ENCODE measurements around the gene ECE1. TPM values are rescaled to one million over a fixed set of nuclear protein-coding genes. Genes with fewer than 3 reads are reported as not detected.

ECE1 gene
- total and polyA plus RNA-seq, 2 of the 13 experiments (the other 11 are each of a cell fraction or from before 2014, with no cell fraction given), result 13.5 to 21.2 TPM

- TF ChIP-seq ZNF33B (CRISPR knock-in tag; IDR thresholded peaks at IDR 0.05), result no peak
- no peak for TF ChIP-seq SMAD1 (CRISPR knock-in tag; IDR thresholded peaks at IDR 0.05; ENCODE audit: borderline replicate concordance, low read depth)
- no peak for TF ChIP-seq GZF1 (CRISPR knock-in tag; IDR thresholded peaks at IDR 0.05)
- TF ChIP-seq CTCF (CRISPR knock-in tag; IDR thresholded peaks at IDR 0.05), result peak; percentile 65
- TF ChIP-seq FOSL2 (CRISPR knock-in tag; IDR thresholded peaks at IDR 0.05), result 0 out of 2 replicates have a peak, but pooled peaks have one; percentile 14
- TF ChIP-seq ZNF597 (CRISPR knock-in tag; IDR thresholded peaks at IDR 0.05), result no peak
- TF ChIP-seq, protein P1, sequence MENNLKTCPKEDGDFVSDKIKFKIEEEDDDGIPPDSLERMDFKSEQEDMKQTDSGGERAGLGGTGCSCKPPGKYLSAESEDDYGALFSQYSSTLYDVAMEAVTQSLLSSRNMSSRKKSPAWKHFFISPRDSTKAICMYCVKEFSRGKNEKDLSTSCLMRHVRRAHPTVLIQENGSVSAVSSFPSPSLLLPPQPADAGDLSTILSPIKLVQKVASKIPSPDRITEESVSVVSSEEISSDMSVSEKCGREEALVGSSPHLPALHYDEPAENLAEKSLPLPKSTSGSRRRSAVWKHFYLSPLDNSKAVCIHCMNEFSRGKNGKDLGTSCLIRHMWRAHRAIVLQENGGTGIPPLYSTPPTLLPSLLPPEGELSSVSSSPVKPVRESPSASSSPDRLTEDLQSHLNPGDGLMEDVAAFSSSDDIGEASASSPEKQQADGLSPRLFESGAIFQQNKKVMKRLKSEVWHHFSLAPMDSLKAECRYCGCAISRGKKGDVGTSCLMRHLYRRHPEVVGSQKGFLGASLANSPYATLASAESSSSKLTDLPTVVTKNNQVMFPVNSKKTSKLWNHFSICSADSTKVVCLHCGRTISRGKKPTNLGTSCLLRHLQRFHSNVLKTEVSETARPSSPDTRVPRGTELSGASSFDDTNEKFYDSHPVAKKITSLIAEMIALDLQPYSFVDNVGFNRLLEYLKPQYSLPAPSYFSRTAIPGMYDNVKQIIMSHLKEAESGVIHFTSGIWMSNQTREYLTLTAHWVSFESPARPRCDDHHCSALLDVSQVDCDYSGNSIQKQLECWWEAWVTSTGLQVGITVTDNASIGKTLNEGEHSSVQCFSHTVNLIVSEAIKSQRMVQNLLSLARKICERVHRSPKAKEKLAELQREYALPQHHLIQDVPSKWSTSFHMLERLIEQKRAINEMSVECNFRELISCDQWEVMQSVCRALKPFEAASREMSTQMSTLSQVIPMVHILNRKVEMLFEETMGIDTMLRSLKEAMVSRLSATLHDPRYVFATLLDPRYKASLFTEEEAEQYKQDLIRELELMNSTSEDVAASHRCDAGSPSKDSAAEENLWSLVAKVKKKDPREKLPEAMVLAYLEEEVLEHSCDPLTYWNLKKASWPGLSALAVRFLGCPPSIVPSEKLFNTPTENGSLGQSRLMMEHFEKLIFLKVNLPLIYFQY (CRISPR knock-in tag; IDR thresholded peaks at IDR 0.05; ENCODE audit: borderline replicate concordance), result no peak
- TF ChIP-seq TRIM24 (CRISPR knock-in tag; IDR thresholded peaks at IDR 0.05), result no peak
- TF ChIP-seq TEAD3 (CRISPR knock-in tag; optimal IDR thresholded peaks at IDR 0.05; ENCODE audit: borderline replicate concordance), result peak; percentile 20
- TF ChIP-seq, protein P2, sequence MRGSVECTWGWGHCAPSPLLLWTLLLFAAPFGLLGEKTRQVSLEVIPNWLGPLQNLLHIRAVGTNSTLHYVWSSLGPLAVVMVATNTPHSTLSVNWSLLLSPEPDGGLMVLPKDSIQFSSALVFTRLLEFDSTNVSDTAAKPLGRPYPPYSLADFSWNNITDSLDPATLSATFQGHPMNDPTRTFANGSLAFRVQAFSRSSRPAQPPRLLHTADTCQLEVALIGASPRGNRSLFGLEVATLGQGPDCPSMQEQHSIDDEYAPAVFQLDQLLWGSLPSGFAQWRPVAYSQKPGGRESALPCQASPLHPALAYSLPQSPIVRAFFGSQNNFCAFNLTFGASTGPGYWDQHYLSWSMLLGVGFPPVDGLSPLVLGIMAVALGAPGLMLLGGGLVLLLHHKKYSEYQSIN (CRISPR knock-in tag; IDR thresholded peaks at IDR 0.05; ENCODE audit: borderline replicate concordance), result no peak
- TF ChIP-seq ELF3 (CRISPR knock-in tag; IDR thresholded peaks at IDR 0.05), result 0 out of 2 replicates have a peak, but pooled peaks have one; percentile 23
- TF ChIP-seq, protein P3, sequence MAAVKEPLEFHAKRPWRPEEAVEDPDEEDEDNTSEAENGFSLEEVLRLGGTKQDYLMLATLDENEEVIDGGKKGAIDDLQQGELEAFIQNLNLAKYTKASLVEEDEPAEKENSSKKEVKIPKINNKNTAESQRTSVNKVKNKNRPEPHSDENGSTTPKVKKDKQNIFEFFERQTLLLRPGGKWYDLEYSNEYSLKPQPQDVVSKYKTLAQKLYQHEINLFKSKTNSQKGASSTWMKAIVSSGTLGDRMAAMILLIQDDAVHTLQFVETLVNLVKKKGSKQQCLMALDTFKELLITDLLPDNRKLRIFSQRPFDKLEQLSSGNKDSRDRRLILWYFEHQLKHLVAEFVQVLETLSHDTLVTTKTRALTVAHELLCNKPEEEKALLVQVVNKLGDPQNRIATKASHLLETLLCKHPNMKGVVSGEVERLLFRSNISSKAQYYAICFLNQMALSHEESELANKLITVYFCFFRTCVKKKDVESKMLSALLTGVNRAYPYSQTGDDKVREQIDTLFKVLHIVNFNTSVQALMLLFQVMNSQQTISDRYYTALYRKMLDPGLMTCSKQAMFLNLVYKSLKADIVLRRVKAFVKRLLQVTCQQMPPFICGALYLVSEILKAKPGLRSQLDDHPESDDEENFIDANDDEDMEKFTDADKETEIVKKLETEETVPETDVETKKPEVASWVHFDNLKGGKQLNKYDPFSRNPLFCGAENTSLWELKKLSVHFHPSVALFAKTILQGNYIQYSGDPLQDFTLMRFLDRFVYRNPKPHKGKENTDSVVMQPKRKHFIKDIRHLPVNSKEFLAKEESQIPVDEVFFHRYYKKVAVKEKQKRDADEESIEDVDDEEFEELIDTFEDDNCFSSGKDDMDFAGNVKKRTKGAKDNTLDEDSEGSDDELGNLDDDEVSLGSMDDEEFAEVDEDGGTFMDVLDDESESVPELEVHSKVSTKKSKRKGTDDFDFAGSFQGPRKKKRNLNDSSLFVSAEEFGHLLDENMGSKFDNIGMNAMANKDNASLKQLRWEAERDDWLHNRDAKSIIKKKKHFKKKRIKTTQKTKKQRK (IDR thresholded peaks at IDR 0.05; ENCODE audit: low read length), result no peak
These were observed 12.8 kb upstream of the ECE1 start (continued) for GRCh38 chr1:21302747-21303715.

Measured in HepG2 (cell line).